GM12878 (cell line): Measurements from ENCODE around the gene KHNYN. TPM values are rescaled to one million over a fixed set of nuclear protein-coding genes. Genes with fewer than 3 reads are reported as not detected.

Experiments
- ATAC-seq: fragments of 200-7000 bp; cut with Tn5 transposase; 3 replicates; pipeline ENCODE4 v1.9.1; 2020; ENCODE audit warnings: mild to moderate bottlenecking, moderate library complexity
- BruUV-seq: library from RNA; stranded (reverse); fragments of 400-500 nt; replicated peaks from 2 replicates; lab custom pipeline; 2021; lab: Mats Ljungman, UMichigan
- CTCF ChIA-PET: fragments of 300-600 bp; sonication (Branson Sonifier 250); formaldehyde crosslinking; extraction: SDS; loops from one replicate; lab custom pipeline; 2021; ENCODE audit warnings: inconsistent platforms; lab: Yijun Ruan, JAX
- POLR2A ChIA-PET: fragments of 350-600 bp; formaldehyde crosslinking; extraction: SDS; loops from one replicate; lab custom pipeline; 2021; ENCODE audit warnings: inconsistent platforms; lab: Charles Lee
- RAD21 ChIA-PET: fragments of 300-600 bp; sonication (Branson Sonifier 250); formaldehyde crosslinking; loops from one replicate; lab custom pipeline; 2023; ENCODE audit warnings: antibody characterized with exemption; ENCODE audit not compliant: unreplicated experiment; lab: Charles Lee
- SMC1A ChIA-PET: fragments of 300-600 bp; sonication (Branson Sonifier 250); formaldehyde crosslinking; loops from one replicate; lab custom pipeline; 2023; ENCODE audit not compliant: unreplicated experiment, uncharacterized antibody; lab: Charles Lee
- DNase-seq: peaks from one replicate; pipeline ENCODE4 v3.0.0-alpha.2; 2011; ENCODE audit warnings: low read depth, low spot score
- FAIRE-seq: peaks from 3 replicates; lab custom pipeline; 2011; peaks lifted over from hg19 to GRCh38; lab: Jason Lieb, UNC
- H2AFZ ChIP-seq: 2 replicates; pipeline ENCODE4 v1.6.0; 2011; ENCODE audit warnings: low read depth, low read length, control low read depth; ENCODE audit not compliant: control insufficient read depth
- H3K27ac ChIP-seq: 2 replicates; pipeline ENCODE4 v1.5.1; 2011; ENCODE audit warnings: control low read depth; ENCODE audit not compliant: control insufficient read depth, insufficient read depth
- H3K27me3 ChIP-seq, 2 experiments: replicated peaks in 1 of 2; 2 replicates each; pipeline versions ENCODE4 v1.6.0 to v1.6.1; 2011; ENCODE audit warnings: low read length in 1 of 2; ENCODE audit not compliant: control insufficient read depth in 2 of 2, insufficient read depth in 2 of 2
- H3K36me3 ChIP-seq, 2 experiments: 2 replicates each; pipeline ENCODE4 v1.5.1; 2011; ENCODE audit warnings: low read length in 1 of 2; ENCODE audit not compliant: control insufficient read depth in 2 of 2, insufficient read depth in 2 of 2
- H3K4me1 ChIP-seq: 2 replicates; pipeline ENCODE4 v1.6.1; 2011; ENCODE audit warnings: mild to moderate bottlenecking, low read length, moderate library complexity, mixed read lengths; ENCODE audit not compliant: control insufficient read depth, insufficient read depth
- H3K4me2 ChIP-seq: 2 replicates; pipeline ENCODE4 v1.6.0; 2011; ENCODE audit warnings: control low read depth; ENCODE audit not compliant: control insufficient read depth, insufficient read depth
- H3K4me3 ChIP-seq: fragments of 200-600 bp; sonication (generic); 2 replicates; pipeline ENCODE4 v1.5.1; 2016
- H3K79me2 ChIP-seq: 2 replicates; pipeline ENCODE4 v1.6.0; 2011; ENCODE audit warnings: low read length; ENCODE audit not compliant: control insufficient read depth, insufficient read depth
- H3K9ac ChIP-seq: 2 replicates; pipeline ENCODE4 v1.8.0; 2011; ENCODE audit warnings: low read length, control low read depth, mixed read lengths; ENCODE audit not compliant: control insufficient read depth, insufficient read depth
- H3K9me3 ChIP-seq: replicated peaks from 3 replicates; pipeline ENCODE4 v1.5.1; 2011; ENCODE audit warnings: mild to moderate bottlenecking, low read length; ENCODE audit not compliant: control insufficient read depth, insufficient read depth
- H4K20me1 ChIP-seq: 2 replicates; pipeline ENCODE4 v1.6.0; 2011; ENCODE audit not compliant: control insufficient read depth, insufficient read depth
- BACH1 ChIP-seq: fragments of 450-650 bp; IDR thresholded peaks from 2 replicates; pipeline ENCODE4 v1.6.1; 2017; ENCODE audit warnings: mild to moderate bottlenecking, borderline replicate concordance
- BMI1 ChIP-seq: fragments of 450-650 bp; IDR thresholded peaks from 2 replicates; pipeline ENCODE4 v1.6.1; 2016; ENCODE audit warnings: mild to moderate bottlenecking, moderate library complexity, borderline replicate concordance
- CBFB ChIP-seq: IDR thresholded peaks from 2 replicates; pipeline ENCODE4 v1.6.1; 2016; ENCODE audit warnings: antibody characterized with exemption, low read depth
- EED ChIP-seq: sonication (generic); IDR thresholded peaks from 2 replicates; pipeline ENCODE4 v1.6.1; 2016; ENCODE audit warnings: antibody characterized with exemption, low read depth
- ETV6 ChIP-seq, 2 experiments: fragments of 450-650 bp in 1 of 2; IDR thresholded peaks in 1 of 2; conservative IDR thresholded peaks in 1 of 2; 2 replicates each; pipeline ENCODE4 v1.6.1; 2014; ENCODE audit warnings: antibody characterized with exemption in 1 of 2, borderline replicate concordance in 1 of 2, low read depth in 1 of 2, mild to moderate bottlenecking in 1 of 2, moderate library complexity in 1 of 2
- HDAC2 ChIP-seq: fragments of 200-600 bp; sonication (generic); IDR thresholded peaks from 2 replicates; pipeline ENCODE4 v1.6.1; 2017
- JUNB ChIP-seq: IDR thresholded peaks from 2 replicates; pipeline ENCODE4 v1.6.1; 2016; ENCODE audit warnings: antibody characterized with exemption, mild to moderate bottlenecking
- KLF5 ChIP-seq: fragments of 450-650 bp; IDR thresholded peaks from 2 replicates; pipeline ENCODE4 v1.6.1; 2014; ENCODE audit warnings: mild to moderate bottlenecking; ENCODE audit not compliant: partially characterized antibody
- MYB ChIP-seq: fragments of 150-350 bp; IDR thresholded peaks from 2 replicates; pipeline ENCODE4 v1.6.1; 2014; ENCODE audit warnings: mild to moderate bottlenecking, low read depth, low read length, borderline replicate concordance
- NFYB ChIP-seq: IDR thresholded peaks from 2 replicates; pipeline ENCODE4 v1.6.1; 2011; ENCODE audit warnings: low read depth, mild to moderate bottlenecking, low read length, improper control_type of control experiment, moderate library complexity; ENCODE audit not compliant: insufficient read depth
- NR2F1 ChIP-seq: fragments of 450-650 bp; conservative IDR thresholded peaks from 2 replicates; pipeline ENCODE4 v1.6.1; 2017; ENCODE audit warnings: mild to moderate bottlenecking
- POU2F2 ChIP-seq: IDR thresholded peaks from 3 replicates; pipeline ENCODE4 v1.6.1; 2011; ENCODE audit warnings: low read depth, mild to moderate bottlenecking, low read length, borderline replicate concordance
- RELA ChIP-seq: fragments of 450-650 bp; IDR thresholded peaks from 2 replicates; pipeline ENCODE4 v1.8.0; 2014; ENCODE audit warnings: borderline replicate concordance; ENCODE audit not compliant: partially characterized antibody
- SIN3A ChIP-seq: IDR thresholded peaks from 2 replicates; pipeline ENCODE4 v1.6.1; 2012; ENCODE audit warnings: low read depth, low read length, improper control_type of control experiment
- TAF1 ChIP-seq: IDR thresholded peaks from 2 replicates; pipeline ENCODE4 v1.6.1; 2011; ENCODE audit warnings: mild to moderate bottlenecking, low read depth, low read length, borderline replicate concordance
- TCF12 ChIP-seq: IDR thresholded peaks from 2 replicates; pipeline ENCODE4 v1.6.1; 2011; ENCODE audit warnings: low read depth, mild to moderate bottlenecking, low read length
- WGBS: methylation state at CpG from one replicate; pipeline ENCODE4 v1.1.6; 2016; ENCODE audit warnings: low lambda C conversion rate; ENCODE audit not compliant: insufficient replicate concordance, insufficient coverage; ENCODE audit errors: missing lambda C conversion rate; 5-methylcytosine and 5-hydroxymethylcytosine counted together
- in situ Hi-C: fragments of 300-500 bp; cut with MboI; formaldehyde crosslinking; loops from 9 replicates; pipeline ENCODE4 v1.14.3; 2018; ENCODE audit warnings: mixed read lengths
- intact Hi-C: fragments of 100-400 bp; cut with micrococcal nuclease; formaldehyde crosslinking; loops from one replicate; pipeline ENCODE4 v1.14.2; 2022; ENCODE audit not compliant: unreplicated experiment
- polyA plus RNA-seq, 11 experiments: library from polyadenylated mRNA; depleted of rRNA in 4 of 11; unstranded in 6 of 11; stranded (reverse) in 5 of 11; fragments of >200 nt; fragmentation: Nextera tagmentation in 4 of 11; fragmentation: Illumina TruSeq in 1 of 11; extraction: Ambion mirVana in 4 of 11; extraction: Trizol in 1 of 11; gene quantifications; 1 replicate in 1 of 11; 2 replicates in 10 of 11; pipeline versions ENCODE4 v1.2.1 to v1.2.3, GENCODE V29; 2011 to 2016; ENCODE audit warnings: inconsistent platforms in 2 of 11, missing spikeins in 2 of 11, low read depth in 1 of 11
- total RNA-seq, 4 experiments: library from RNA; depleted of rRNA in 3 of 4; stranded (reverse); fragments of >200 nt in 3 of 4; fragmentation: Illumina TruSeq in 1 of 4; extraction: Trizol in 1 of 4; gene quantifications; 2 replicates each; pipeline versions ENCODE4 v1.2.1 to v1.2.3, GENCODE V29; 2013 to 2021
- TF ChIP-seq, protein P1 (sequence below): fragments of 450-650 bp; IDR thresholded peaks from 2 replicates; pipeline ENCODE4 v1.6.1; 2017; ENCODE audit warnings: low read depth, mild to moderate bottlenecking, moderate library complexity
- TF ChIP-seq, protein P2 (sequence below): IDR thresholded peaks from 2 replicates; pipeline ENCODE4 v1.6.1; 2012; ENCODE audit warnings: low read depth, low read length, improper control_type of control experiment
- TF ChIP-seq, protein P3 (sequence below): fragments of 450-650 bp; IDR thresholded peaks from 2 replicates; pipeline ENCODE4 v1.6.1; 2017; ENCODE audit warnings: mild to moderate bottlenecking, moderate library complexity

Gene KHNYN
- total and polyA plus RNA-seq, 10 of the 15 experiments (the other 5 are each of a cell fraction or from before 2014, with no cell fraction given), result 1.4 to 34.7 (median 21.5) TPM

DNA sequence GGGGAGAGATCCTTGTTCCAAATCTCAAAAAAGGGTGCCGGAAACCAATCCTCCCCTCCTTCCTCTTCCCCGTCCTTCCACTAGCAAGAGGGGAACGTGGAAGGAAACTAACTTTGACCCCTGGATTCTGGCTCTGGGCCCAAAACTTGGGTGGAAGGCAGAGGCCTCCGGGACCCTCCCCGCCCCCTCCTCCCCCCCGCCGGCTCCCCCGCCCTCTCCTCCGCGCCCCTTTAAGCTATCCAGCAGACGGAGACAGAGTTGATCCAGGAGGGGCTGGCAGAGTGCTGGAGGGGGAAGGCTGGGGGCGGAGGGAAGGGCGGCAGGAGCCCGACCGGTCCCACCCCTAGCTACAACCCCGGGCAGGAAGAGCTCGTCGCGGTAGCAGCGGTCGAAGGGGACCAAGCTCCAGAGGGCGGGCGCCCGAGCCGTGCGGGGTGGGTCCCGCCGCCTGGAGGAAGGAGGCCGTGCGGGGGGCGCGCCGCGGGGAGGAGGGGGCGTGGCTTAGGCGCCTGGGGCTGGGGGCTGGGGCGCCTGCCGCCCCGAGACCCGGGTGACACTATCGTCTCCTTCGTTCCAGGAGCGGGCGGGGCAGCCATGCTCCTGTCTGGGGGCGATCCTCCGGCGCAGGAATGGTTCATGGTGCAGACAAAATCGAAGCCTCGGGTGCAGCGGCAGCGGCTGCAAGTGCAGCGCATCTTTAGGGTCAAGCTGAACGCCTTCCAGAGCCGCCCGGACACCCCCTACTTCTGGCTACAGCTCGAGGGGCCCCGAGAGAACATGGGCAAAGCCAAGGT is 30.9 kb upstream of the KHNYN start, which contains the start of gene NYNRIN:
Gene NYNRIN (plus strand): TSS at position 351 of the 794 bp plus-strand sequence. CDS start 244 bp downstream, at position 595.
- Histone ChIP-seq H3K4me1 (no peaks in the 10 kb centered on the region), H3K9ac (no peak within 1 kb of the TSS), H3K4me3 (no peak within 1 kb of the TSS), H2AFZ (no peak within 1 kb of the TSS), H4K20me1 (no peaks in the 10 kb centered on the region), H3K36me3 (no peaks in the 10 kb centered on the region), H3K79me2 (no peaks in the 10 kb centered on the region), H3K4me2 (no peak within 1 kb of the TSS), H3K27ac (no peak within 1 kb of the TSS), H3K9me3 (no peaks in the 10 kb centered on the region), H3K27me3 (peaks cover 4 to 8% of the 10 kb centered on the region in 2 experiments)
- intact Hi-C loops, result no loop called here
- BruUV-seq, result no TSS peak
- POLR2A ChIA-PET, result no interaction called here
- RAD21 ChIA-PET, result no interaction called here
- ATAC-seq (peak; percentile 43), DNase-seq (no peak), FAIRE-seq (no peak)
- under 1% methylated on average over 14 of the region's 57 CpGs for WGBS
- SMC1A ChIA-PET, result no interaction called here
- in situ Hi-C loops, result no loop called here
- CTCF ChIA-PET, result no interaction called here
- TF ChIP-seq BMI1, result no peak
- no peak for TF ChIP-seq JUNB
- TF ChIP-seq CBFB, result no peak
- TF ChIP-seq, protein P1, sequence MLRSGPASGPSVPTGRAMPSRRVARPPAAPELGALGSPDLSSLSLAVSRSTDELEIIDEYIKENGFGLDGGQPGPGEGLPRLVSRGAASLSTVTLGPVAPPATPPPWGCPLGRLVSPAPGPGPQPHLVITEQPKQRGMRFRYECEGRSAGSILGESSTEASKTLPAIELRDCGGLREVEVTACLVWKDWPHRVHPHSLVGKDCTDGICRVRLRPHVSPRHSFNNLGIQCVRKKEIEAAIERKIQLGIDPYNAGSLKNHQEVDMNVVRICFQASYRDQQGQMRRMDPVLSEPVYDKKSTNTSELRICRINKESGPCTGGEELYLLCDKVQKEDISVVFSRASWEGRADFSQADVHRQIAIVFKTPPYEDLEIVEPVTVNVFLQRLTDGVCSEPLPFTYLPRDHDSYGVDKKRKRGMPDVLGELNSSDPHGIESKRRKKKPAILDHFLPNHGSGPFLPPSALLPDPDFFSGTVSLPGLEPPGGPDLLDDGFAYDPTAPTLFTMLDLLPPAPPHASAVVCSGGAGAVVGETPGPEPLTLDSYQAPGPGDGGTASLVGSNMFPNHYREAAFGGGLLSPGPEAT, result no peak
- TF ChIP-seq, protein P2, sequence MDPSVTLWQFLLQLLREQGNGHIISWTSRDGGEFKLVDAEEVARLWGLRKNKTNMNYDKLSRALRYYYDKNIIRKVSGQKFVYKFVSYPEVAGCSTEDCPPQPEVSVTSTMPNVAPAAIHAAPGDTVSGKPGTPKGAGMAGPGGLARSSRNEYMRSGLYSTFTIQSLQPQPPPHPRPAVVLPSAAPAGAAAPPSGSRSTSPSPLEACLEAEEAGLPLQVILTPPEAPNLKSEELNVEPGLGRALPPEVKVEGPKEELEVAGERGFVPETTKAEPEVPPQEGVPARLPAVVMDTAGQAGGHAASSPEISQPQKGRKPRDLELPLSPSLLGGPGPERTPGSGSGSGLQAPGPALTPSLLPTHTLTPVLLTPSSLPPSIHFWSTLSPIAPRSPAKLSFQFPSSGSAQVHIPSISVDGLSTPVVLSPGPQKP, result no peak
- TF ChIP-seq HDAC2, result no peak
- no peak for TF ChIP-seq RELA
- no peak for TF ChIP-seq NR2F1
- no peak for TF ChIP-seq TAF1
- TF ChIP-seq SIN3A, result no peak
- TF ChIP-seq, protein P3, sequence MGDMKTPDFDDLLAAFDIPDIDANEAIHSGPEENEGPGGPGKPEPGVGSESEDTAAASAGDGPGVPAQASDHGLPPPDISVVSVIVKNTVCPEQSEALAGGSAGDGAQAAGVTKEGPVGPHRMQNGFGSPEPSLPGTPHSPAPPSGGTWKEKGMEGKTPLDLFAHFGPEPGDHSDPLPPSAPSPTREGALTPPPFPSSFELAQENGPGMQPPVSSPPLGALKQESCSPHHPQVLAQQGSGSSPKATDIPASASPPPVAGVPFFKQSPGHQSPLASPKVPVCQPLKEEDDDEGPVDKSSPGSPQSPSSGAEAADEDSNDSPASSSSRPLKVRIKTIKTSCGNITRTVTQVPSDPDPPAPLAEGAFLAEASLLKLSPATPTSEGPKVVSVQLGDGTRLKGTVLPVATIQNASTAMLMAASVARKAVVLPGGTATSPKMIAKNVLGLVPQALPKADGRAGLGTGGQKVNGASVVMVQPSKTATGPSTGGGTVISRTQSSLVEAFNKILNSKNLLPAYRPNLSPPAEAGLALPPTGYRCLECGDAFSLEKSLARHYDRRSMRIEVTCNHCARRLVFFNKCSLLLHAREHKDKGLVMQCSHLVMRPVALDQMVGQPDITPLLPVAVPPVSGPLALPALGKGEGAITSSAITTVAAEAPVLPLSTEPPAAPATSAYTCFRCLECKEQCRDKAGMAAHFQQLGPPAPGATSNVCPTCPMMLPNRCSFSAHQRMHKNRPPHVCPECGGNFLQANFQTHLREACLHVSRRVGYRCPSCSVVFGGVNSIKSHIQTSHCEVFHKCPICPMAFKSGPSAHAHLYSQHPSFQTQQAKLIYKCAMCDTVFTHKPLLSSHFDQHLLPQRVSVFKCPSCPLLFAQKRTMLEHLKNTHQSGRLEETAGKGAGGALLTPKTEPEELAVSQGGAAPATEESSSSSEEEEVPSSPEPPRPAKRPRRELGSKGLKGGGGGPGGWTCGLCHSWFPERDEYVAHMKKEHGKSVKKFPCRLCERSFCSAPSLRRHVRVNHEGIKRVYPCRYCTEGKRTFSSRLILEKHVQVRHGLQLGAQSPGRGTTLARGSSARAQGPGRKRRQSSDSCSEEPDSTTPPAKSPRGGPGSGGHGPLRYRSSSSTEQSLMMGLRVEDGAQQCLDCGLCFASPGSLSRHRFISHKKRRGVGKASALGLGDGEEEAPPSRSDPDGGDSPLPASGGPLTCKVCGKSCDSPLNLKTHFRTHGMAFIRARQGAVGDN, result no peak
- no peak for TF ChIP-seq MYB
- no peak for TF ChIP-seq ETV6 (conservative IDR thresholded peaks at IDR 0.05 in 1 of 2, IDR thresholded peaks at IDR 0.05 in 1 of 2; ENCODE audit: borderline replicate concordance in 1 of 2, low read depth in 1 of 2)
- TF ChIP-seq NFYB, result no peak
- no peak for TF ChIP-seq TCF12
- no peak for TF ChIP-seq POU2F2
- TF ChIP-seq BACH1, result no peak
- TF ChIP-seq KLF5, result no peak
- no peak for TF ChIP-seq EED
